Brain microvascular endothelial cell (primary cell): Measurements from ENCODE around the gene CDHR1.

Experiments
- DNase-seq: peaks from one replicate; pipeline ENCODE4 v3.0.0-alpha.2; 2020
- H3K27ac ChIP-seq: fragments of 250-450 bp; sonication (Bioruptor Pico); 2 replicates; pipeline ENCODE4 v1.5.1; 2020; ENCODE audit warnings: mild to moderate bottlenecking, moderate library complexity
- H3K27me3 ChIP-seq: fragments of 250-450 bp; sonication (Bioruptor Pico); replicated peaks from 2 replicates; pipeline ENCODE4 v1.5.1; 2020; ENCODE audit warnings: mild to moderate bottlenecking
- H3K36me3 ChIP-seq: fragments of 250-450 bp; sonication (Bioruptor Pico); replicated peaks from 2 replicates; pipeline ENCODE4 v1.5.1; 2020; ENCODE audit warnings: mild to moderate bottlenecking
- H3K4me3 ChIP-seq: 2 replicates; pipeline ENCODE4 v1.5.1; 2011; ENCODE audit warnings: low read depth, mild to moderate bottlenecking, control low read depth, low read length, moderate library complexity
- in situ Hi-C: cut with HindIII; loops from 2 replicates; pipeline ENCODE4 v1.10.0; 2017; ENCODE audit warnings: low sequenced_read_pairs, low pct_ligation_motif_present
- TF ChIP-seq, protein P1 (sequence below): IDR thresholded peaks from 2 replicates; pipeline ENCODE4 v1.5.1; 2011; ENCODE audit warnings: low read depth, mild to moderate bottlenecking, moderate library complexity, low read length, control low read depth, inconsistent platforms; ENCODE audit errors: missing control alignments

CDHR1 gene

DNA sequence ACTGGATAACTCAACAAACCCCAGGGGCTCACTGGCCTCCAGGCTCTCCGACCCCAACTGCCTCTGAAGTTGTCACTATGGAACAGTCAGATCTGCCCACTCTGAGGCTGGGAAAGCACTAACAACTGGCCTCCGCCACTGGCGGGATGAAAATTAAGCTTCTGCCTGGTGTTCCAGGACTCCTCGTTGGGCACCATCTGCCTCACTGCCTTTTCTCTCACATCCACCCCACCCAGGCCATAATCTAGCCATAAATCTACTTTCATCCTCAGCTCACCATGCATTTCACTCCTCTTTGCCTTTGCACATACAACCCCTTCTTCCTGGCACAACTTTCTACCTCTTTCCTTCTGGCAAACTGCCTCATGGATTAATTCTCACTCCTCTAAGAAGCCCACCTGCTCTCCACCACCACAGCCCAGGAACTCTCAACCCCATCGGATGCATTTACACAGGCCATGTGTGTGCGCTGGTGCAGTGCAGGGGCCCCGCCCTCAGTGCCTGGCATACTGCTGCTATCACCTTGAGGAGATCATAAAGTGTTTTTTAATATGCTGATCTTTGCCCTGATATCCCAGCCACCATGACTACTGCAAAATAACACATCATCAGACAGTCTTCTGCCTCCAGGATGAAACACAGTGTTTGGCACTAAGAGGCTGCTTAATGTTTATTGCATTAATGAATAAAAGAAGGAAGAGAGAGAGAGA lies 4.0 kb downstream of the CDHR1 start:
- H3K36me3 ChIP-seq, result no peaks in the 10 kb centered on the region
- peaks cover 31% of the 10 kb centered on the region for H3K27me3 ChIP-seq
- in situ Hi-C loops, result no loop called here
- TF ChIP-seq, protein P1, sequence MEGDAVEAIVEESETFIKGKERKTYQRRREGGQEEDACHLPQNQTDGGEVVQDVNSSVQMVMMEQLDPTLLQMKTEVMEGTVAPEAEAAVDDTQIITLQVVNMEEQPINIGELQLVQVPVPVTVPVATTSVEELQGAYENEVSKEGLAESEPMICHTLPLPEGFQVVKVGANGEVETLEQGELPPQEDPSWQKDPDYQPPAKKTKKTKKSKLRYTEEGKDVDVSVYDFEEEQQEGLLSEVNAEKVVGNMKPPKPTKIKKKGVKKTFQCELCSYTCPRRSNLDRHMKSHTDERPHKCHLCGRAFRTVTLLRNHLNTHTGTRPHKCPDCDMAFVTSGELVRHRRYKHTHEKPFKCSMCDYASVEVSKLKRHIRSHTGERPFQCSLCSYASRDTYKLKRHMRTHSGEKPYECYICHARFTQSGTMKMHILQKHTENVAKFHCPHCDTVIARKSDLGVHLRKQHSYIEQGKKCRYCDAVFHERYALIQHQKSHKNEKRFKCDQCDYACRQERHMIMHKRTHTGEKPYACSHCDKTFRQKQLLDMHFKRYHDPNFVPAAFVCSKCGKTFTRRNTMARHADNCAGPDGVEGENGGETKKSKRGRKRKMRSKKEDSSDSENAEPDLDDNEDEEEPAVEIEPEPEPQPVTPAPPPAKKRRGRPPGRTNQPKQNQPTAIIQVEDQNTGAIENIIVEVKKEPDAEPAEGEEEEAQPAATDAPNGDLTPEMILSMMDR, result no peak
- H3K4me3 ChIP-seq, result no peak overlapping the region
- DNase-seq, result no peak
- H3K27ac ChIP-seq, result no peak overlapping the region

DNA sequence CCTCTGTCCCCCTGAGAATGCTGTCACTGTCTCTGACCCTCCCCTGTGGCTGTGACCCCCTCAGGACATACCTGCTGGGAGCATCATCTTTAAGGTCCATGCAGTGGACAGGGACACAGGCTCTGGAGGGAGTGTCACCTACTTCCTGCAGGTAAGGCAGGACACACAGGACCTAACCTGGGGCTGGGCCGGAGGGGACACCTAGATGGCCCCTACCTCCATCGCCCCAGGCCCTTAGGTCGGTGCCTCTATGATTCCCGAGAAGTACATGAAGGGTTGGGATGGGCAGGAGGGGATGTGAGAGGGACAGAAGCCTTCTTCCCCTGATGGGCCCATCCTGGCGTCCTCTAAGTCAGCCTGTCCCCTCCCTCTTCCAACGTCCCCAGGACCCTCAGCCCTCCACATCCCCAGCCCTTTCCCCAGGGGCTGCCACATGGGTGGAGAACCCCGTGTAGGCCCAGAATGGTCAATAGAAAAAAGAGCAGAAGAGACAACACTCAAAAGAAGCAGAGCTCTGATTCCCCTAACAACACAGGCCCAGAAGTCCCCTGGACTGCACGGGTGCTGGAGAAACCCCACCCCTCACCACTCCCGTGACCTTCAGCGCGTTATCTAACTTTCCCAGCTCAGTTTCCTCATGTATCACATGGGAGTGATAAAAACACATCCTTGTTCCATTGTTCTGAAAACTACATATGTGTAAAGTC lies 6.4 kb downstream of the CDHR1 start:
- in situ Hi-C loops, result no loop called here
- TF ChIP-seq, protein P1, result no peak

DNA sequence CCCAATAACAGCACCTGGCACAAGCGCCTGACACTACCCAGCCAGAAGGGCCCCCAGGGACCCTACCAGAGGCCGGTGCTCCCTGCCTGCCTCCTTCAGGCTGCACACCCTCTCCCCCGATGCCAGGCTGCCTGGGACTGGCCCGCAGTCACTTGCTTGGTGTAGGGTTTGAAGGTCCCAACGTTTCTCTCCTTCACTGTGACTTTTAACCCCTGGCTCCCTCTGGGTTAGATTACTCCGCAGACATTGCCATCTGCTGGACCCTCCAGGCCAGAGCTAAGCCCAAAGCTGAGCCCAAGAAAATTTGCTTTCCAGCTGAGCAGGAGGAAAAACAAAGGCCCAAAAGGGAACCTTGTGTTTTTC lies 6.9 kb downstream of the CDHR1 start:
- Histone ChIP-seq H3K27ac (no peak overlapping the region), H3K27me3 (peaks cover 2% of the 10 kb centered on the region), H3K36me3 (no peaks in the 10 kb centered on the region), H3K4me3 (no peak overlapping the region)
- TF ChIP-seq, protein P1, result no peak
- no peak for DNase-seq
- in situ Hi-C loops, result no loop called here

More for the DNA sequence above, 6.4 kb downstream of the CDHR1 start:
- Histone ChIP-seq H3K27ac (no peak overlapping the region), H3K27me3 (peaks cover 7% of the 10 kb centered on the region), H3K36me3 (no peaks in the 10 kb centered on the region), H3K4me3 (no peak overlapping the region)
- DNase-seq, result no peak

DNA sequence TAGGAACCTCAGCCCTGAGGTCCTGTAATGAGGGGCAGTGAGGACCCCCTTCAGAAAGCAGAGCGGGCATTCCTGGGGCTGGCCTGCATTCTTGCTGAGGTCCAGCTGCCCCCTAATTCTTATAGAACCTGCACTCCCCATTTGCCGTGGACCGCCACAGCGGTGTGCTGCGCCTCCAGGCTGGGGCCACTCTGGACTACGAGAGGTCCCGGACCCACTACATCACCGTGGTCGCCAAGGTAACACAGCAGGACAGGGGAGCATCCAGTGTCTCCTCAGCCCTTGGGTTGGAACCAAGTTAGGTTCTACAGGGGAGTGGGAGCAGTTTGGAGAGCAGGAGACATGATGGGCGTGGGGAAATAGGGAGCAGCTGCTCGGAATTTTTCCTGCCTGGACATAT lies 7.3 kb downstream of the CDHR1 start:
- Histone ChIP-seq H3K27ac (no peak overlapping the region), H3K27me3 (no peaks in the 10 kb centered on the region), H3K4me3 (no peak overlapping the region), H3K36me3 (no peaks in the 10 kb centered on the region)
- TF ChIP-seq, protein P1, result no peak
- in situ Hi-C loops, result no loop called here
- DNase-seq, result no peak

DNA sequence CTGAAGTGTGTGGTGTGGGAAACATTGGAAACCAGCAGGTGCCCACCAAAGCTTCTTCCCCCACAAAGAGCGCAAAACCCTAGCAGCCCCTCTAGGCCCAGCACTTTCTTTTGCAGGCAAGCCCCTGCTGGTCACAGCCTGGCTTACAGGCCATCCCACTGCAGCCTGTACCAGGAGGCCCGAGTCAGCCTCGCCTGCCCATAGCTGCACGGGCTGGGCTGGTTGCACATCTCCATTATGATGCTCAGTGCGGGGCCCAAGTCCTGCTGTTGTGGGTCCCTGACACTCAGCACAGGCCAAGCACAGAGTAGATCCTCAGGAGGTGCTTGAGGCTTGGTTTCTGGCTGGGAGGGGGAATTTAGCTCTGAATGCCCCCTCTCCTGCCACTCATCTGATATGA lies 8.0 kb downstream of the CDHR1 start:
- DNase-seq, result no peak
- no peaks in the 10 kb centered on the region for H3K36me3 ChIP-seq
- in situ Hi-C loops, result no loop called here
- TF ChIP-seq, protein P1, result no peak
- no peaks in the 10 kb centered on the region for H3K27me3 ChIP-seq
- no peak overlapping the region for H3K27ac ChIP-seq
- no peak overlapping the region for H3K4me3 ChIP-seq

DNA sequence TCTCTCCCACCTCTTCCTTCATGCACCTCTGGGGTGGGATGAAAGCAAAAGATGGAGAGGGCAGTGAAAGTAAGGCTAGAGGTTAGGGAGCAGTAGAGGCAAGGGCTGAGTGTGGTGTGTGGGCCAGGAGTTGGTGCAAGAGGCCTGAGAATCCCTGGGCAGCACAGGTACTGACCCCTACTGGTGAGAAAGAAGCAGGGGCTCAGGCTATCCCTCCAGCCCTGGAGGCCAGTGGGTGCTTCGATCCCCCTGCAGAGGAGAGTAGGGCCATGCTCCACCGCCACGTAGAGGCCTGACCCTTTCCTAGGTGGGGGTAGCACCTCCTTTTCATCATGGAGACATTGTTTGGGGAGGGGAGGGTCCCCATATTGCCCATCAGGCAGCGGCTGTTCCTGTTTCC lies 9.8 kb downstream of the CDHR1 start:
- Histone ChIP-seq H3K4me3 (no peak overlapping the region), H3K36me3 (no peaks in the 10 kb centered on the region), H3K27ac (no peak overlapping the region), H3K27me3 (no peaks in the 10 kb centered on the region)
- in situ Hi-C loops, result no loop called here
- DNase-seq, result no peak
- TF ChIP-seq, protein P1, result peak; percentile 53
